IMR-90 (cell line): ENCODE data around the gene ATG9A. TPM values are rescaled to one million over a fixed set of nuclear protein-coding genes. Genes with fewer than 3 reads are reported as not detected.

Experiments used
- ATAC-seq: fragments of 200-7000 bp; cut with Tn5 transposase; 2 replicates; pipeline ENCODE4 v1.9.1; 2020; ENCODE audit warnings: low read depth, mild to moderate bottlenecking, moderate library complexity
- BruUV-seq: library from RNA; stranded (reverse); fragments of 400-500 nt; replicated peaks from 2 replicates; lab custom pipeline; 2021; lab: Mats Ljungman, UMichigan
- CTCF ChIA-PET: fragments of 300-600 bp; formaldehyde crosslinking; extraction: SDS; loops from one replicate; lab custom pipeline; 2021; ENCODE audit warnings: antibody characterized with exemption; lab: Yijun Ruan, JAX
- POLR2A ChIA-PET: fragments of 300-600 bp; sonication (Branson Sonifier 250); formaldehyde crosslinking; loops from one replicate; lab custom pipeline; 2022; ENCODE audit warnings: antibody characterized with exemption; ENCODE audit not compliant: unreplicated experiment; lab: Charles Lee
- DNase-seq: peaks from one replicate; pipeline ENCODE4 v3.0.0; 2013
- H2AFZ ChIP-seq: replicated peaks from 2 replicates; pipeline ENCODE3; 2013; ENCODE audit warnings: low read length, mild to moderate bottlenecking; ENCODE audit not compliant: poor library complexity
- H2AK5ac ChIP-seq: 2 replicates; pipeline ENCODE4 v1.6.1; 2013; ENCODE audit warnings: low read depth, low read length, inconsistent platforms
- H2AK9ac ChIP-seq: replicated peaks from 2 replicates; pipeline ENCODE3; 2013; ENCODE audit warnings: mild to moderate bottlenecking, low read depth, low read length, moderate library complexity; ENCODE audit not compliant: poor library complexity
- H2BK120ac ChIP-seq: 2 replicates; pipeline ENCODE4 v1.6.1; 2013; ENCODE audit warnings: low read depth, low read length, inconsistent platforms
- H2BK15ac ChIP-seq: 3 replicates; pipeline ENCODE4 v1.6.1; 2013; ENCODE audit warnings: low read depth, low read length, inconsistent platforms
- H2BK20ac ChIP-seq: 2 replicates; pipeline ENCODE4 v1.6.1; 2013; ENCODE audit warnings: low read depth, mild to moderate bottlenecking, inconsistent platforms, low read length, moderate library complexity
- H2BK5ac ChIP-seq: 2 replicates; pipeline ENCODE4 v1.6.1; 2013; ENCODE audit warnings: mild to moderate bottlenecking, low read depth, low read length, inconsistent platforms; ENCODE audit not compliant: poor library complexity, severe bottlenecking
- H3K14ac ChIP-seq: replicated peaks from 2 replicates; pipeline ENCODE4 v1.6.1; 2013; ENCODE audit warnings: low read depth, low read length, inconsistent platforms
- H3K18ac ChIP-seq: 2 replicates; pipeline ENCODE4 v1.6.1; 2013; ENCODE audit warnings: low read depth, low read length, control low read depth
- H3K23ac ChIP-seq: 2 replicates; pipeline ENCODE4 v1.6.1; 2013; ENCODE audit warnings: low read depth, low read length, inconsistent platforms
- H3K27ac ChIP-seq: 2 replicates; pipeline ENCODE4 v1.5.1; 2013; ENCODE audit warnings: mild to moderate bottlenecking, control low read depth, low read length; ENCODE audit not compliant: insufficient read depth
- H3K27me3 ChIP-seq: 2 replicates; pipeline ENCODE4 v1.6.1; 2013; ENCODE audit warnings: low read length; ENCODE audit not compliant: control insufficient read depth, insufficient read depth
- H3K36me3 ChIP-seq: 2 replicates; pipeline ENCODE4 v1.6.1; 2013; ENCODE audit warnings: low read length, mixed read lengths; ENCODE audit not compliant: control insufficient read depth, insufficient read depth
- H3K4ac ChIP-seq: 2 replicates; pipeline ENCODE4 v1.6.1; 2013; ENCODE audit warnings: low read depth, low read length, inconsistent platforms
- H3K4me1 ChIP-seq: 2 replicates; pipeline ENCODE4 v1.6.1; 2013; ENCODE audit warnings: low read length, mixed read lengths; ENCODE audit not compliant: control insufficient read depth, insufficient read depth
- H3K4me2 ChIP-seq: 2 replicates; pipeline ENCODE4 v1.6.1; 2013; ENCODE audit warnings: low read depth, mild to moderate bottlenecking, control low read depth, low read length, moderate library complexity
- H3K4me3 ChIP-seq: 2 replicates; pipeline ENCODE4 v1.5.1; 2013; ENCODE audit warnings: low read depth, mild to moderate bottlenecking, control low read depth, low read length, moderate library complexity; ENCODE audit not compliant: insufficient read depth
- H3K56ac ChIP-seq: 2 replicates; pipeline ENCODE4 v1.6.1; 2013; ENCODE audit warnings: low read length, inconsistent platforms; ENCODE audit not compliant: insufficient read depth; ENCODE audit errors: extremely low read depth
- H3K79me1 ChIP-seq, 2 experiments: 2 replicates each; pipeline ENCODE4 v1.6.1; 2013; ENCODE audit warnings: low read length in 2 of 2, inconsistent platforms in 1 of 2, low read depth in 1 of 2
- H3K9ac ChIP-seq: 2 replicates; pipeline ENCODE4 v1.6.1; 2013; ENCODE audit warnings: low read depth, low read length, control low read depth
- H3K9me1 ChIP-seq: 2 replicates; pipeline ENCODE4 v1.6.1; 2013; ENCODE audit warnings: low read length, inconsistent platforms; ENCODE audit not compliant: insufficient read depth
- H3K9me3 ChIP-seq: 2 replicates; pipeline ENCODE4 v1.6.1; 2013; ENCODE audit warnings: low read length; ENCODE audit not compliant: control insufficient read depth, insufficient read depth
- H4K20me1 ChIP-seq: 2 replicates; pipeline ENCODE4 v1.6.1; 2013; ENCODE audit warnings: low read length, inconsistent platforms; ENCODE audit not compliant: insufficient read depth
- H4K5ac ChIP-seq: 2 replicates; pipeline ENCODE4 v1.6.1; 2013; ENCODE audit warnings: mild to moderate bottlenecking, low read depth, low read length, control low read depth
- H4K8ac ChIP-seq, 2 experiments: 2 replicates each; pipeline ENCODE4 v1.6.1; 2013; ENCODE audit warnings: low read depth in 2 of 2, low read length in 2 of 2, control low read depth in 1 of 2, inconsistent platforms in 1 of 2
- H4K91ac ChIP-seq: 2 replicates; pipeline ENCODE4 v1.6.1; 2013; ENCODE audit warnings: low read depth, low read length, inconsistent platforms; ENCODE audit not compliant: insufficient read depth
- CEBPB ChIP-seq: IDR thresholded peaks from 2 replicates; pipeline ENCODE4 v1.6.1; 2012; ENCODE audit warnings: low read depth, low read length, improper control_type of control experiment
- CTCF ChIP-seq: conservative IDR thresholded peaks from 2 replicates; pipeline ENCODE4 v1.5.1; 2012; ENCODE audit warnings: mild to moderate bottlenecking, low read depth, low read length, improper control_type of control experiment
- FOS ChIP-seq: fragments of 150-350 bp; IDR thresholded peaks from 2 replicates; pipeline ENCODE4 v1.6.1; 2016; ENCODE audit warnings: low read depth, low read length
- POLR2A ChIP-seq: IDR thresholded peaks from 2 replicates; pipeline ENCODE4 v1.6.1; 2012; ENCODE audit warnings: mild to moderate bottlenecking, low read depth, low read length
- WGBS, 2 experiments: methylation state at CpG; one replicate each; pipeline versions ENCODE4 v1.1.5 to v1.1.7; 2013; ENCODE audit warnings: missing lambda C conversion rate in 2 of 2; ENCODE audit not compliant: insufficient read length in 1 of 2; ENCODE audit errors: extremely low coverage in 2 of 2; 5-methylcytosine and 5-hydroxymethylcytosine counted together
- dilution Hi-C: fragments of 300-500 bp; cut with HindIII; formaldehyde crosslinking; loops from one replicate; pipeline ENCODE4 v1.14.3; 2018; ENCODE audit warnings: low sequenced_read_pairs; ENCODE audit not compliant: unreplicated experiment
- in situ Hi-C: fragments of 300-500 bp; cut with MboI; formaldehyde crosslinking; loops from 3 replicates; pipeline ENCODE4 v1.14.3; 2019; ENCODE audit warnings: low sequenced_read_pairs, inconsistent platforms, mixed read lengths
- intact Hi-C: fragments of 100-400 bp; cut with micrococcal nuclease; formaldehyde crosslinking; loops from 2 replicates; pipeline ENCODE4 v1.10.0; 2022
- polyA plus RNA-seq, 3 experiments: library from polyadenylated mRNA; depleted of rRNA; stranded (reverse); fragments of >200 nt; gene quantifications; 2 replicates each; pipeline ENCODE4 v1.2.3, GENCODE V29; 2012; ENCODE audit warnings: low replicate concordance in 1 of 3
- total RNA-seq: library from RNA; depleted of rRNA; stranded (reverse); fragments of >200 nt; gene quantifications from 2 replicates; pipeline ENCODE4 v1.2.3, GENCODE V29; 2012

Gene ATG9A
- total and polyA plus RNA-seq, 2 of the 4 experiments (the other 2 are of a cell fraction), result 35.1 to 58.3 TPM

GRCh38 chr2:219184121-219184520 lies 45.3 kb downstream of the ATG9A start:
- peaks cover 22 to 28% of the 10 kb centered on the region in 2 experiments for H3K79me1 ChIP-seq
- no peak overlapping the region for H2BK20ac ChIP-seq
- H3K23ac ChIP-seq, result no peak overlapping the region
- no CpG with 5 or more reads among the region's 2 CpGs for WGBS, 2 experiments
- H3K4me1 ChIP-seq, result no peaks in the 10 kb centered on the region
- no peak overlapping the region for H2BK120ac ChIP-seq
- no peak overlapping the region for H2AK9ac ChIP-seq
- BruUV-seq, result no TSS peak
- no peak overlapping the region for H2BK5ac ChIP-seq
- CTCF ChIA-PET, result no interaction called here
- H3K4ac ChIP-seq, result no peak overlapping the region
- ATAC-seq (no peak), DNase-seq (no peak)
- no peak overlapping the region for H3K4me2 ChIP-seq
- no peak overlapping the region for H4K8ac ChIP-seq
- no peak overlapping the region for H2BK15ac ChIP-seq
- intact Hi-C loops (no loop called here), in situ Hi-C loops (no loop called here), dilution Hi-C loops (no loop called here)
- H3K9me1 ChIP-seq, result 0 out of 2 replicates have a peak, but pooled peaks cover 2% of the 10 kb centered on the region
- H3K9ac ChIP-seq, result no peak overlapping the region
- H4K91ac ChIP-seq, result no peak overlapping the region
- no peak overlapping the region for H2AK5ac ChIP-seq
- no peak overlapping the region for H3K18ac ChIP-seq
- H3K9me3 ChIP-seq, result no peaks in the 10 kb centered on the region
- no peak overlapping the region for H3K27ac ChIP-seq
- H3K4me3 ChIP-seq, result no peak overlapping the region
- peaks cover 7% of the 10 kb centered on the region; the same call in 1 of the 2 replicates for H4K20me1 ChIP-seq
- no peak overlapping the region for H3K56ac ChIP-seq
- no peak overlapping the region for H3K14ac ChIP-seq
- peaks cover 43% of the 10 kb centered on the region for H3K36me3 ChIP-seq
- H4K5ac ChIP-seq, result no peak overlapping the region
- no peak overlapping the region for H2AFZ ChIP-seq
- H3K27me3 ChIP-seq, result no peaks in the 10 kb centered on the region
- TF ChIP-seq CEBPB (no peak), POLR2A (no peak), CTCF (no peak), FOS (no peak)
- POLR2A ChIA-PET, result no interaction called here
